HL-60 (cell line): ENCODE data around the gene HOXA13.

Experiments
- DNase-seq, 2 experiments: peaks; one replicate each; pipeline ENCODE4 v3.0.0-alpha.2; 2010 to 2020; ENCODE audit warnings: low read depth in 1 of 2, low spot score in 1 of 2
- H3K27ac ChIP-seq: fragments of 250-450 bp; sonication (Bioruptor Pico); replicated peaks from 2 replicates; pipeline ENCODE4 v1.5.1; 2020; ENCODE audit warnings: mild to moderate bottlenecking, moderate library complexity
- H3K27me3 ChIP-seq: fragments of 250-450 bp; sonication (Bioruptor Pico); 2 replicates; pipeline ENCODE4 v1.5.1; 2021; ENCODE audit warnings: mild to moderate bottlenecking, moderate library complexity; ENCODE audit not compliant: insufficient read depth, poor library complexity, severe bottlenecking
- H3K4me3 ChIP-seq: replicated peaks from 2 replicates; pipeline ENCODE4 v1.5.1; 2011; ENCODE audit warnings: mild to moderate bottlenecking, control low read depth, low read length; ENCODE audit not compliant: insufficient read depth
- CTCF ChIP-seq: IDR thresholded peaks from one replicate; pipeline ENCODE4 v1.5.1; 2011; ENCODE audit warnings: low read length, control low read depth, inconsistent platforms; ENCODE audit not compliant: insufficient read depth
- GABPA ChIP-seq: IDR thresholded peaks from 2 replicates; pipeline ENCODE4 v1.6.1; 2012; ENCODE audit warnings: low read depth
- POLR2AphosphoS5 ChIP-seq: IDR thresholded peaks from 2 replicates; pipeline ENCODE4 v1.6.1; 2012; ENCODE audit warnings: low read depth
- REST ChIP-seq: IDR thresholded peaks from 2 replicates; pipeline ENCODE4 v1.6.1; 2012; ENCODE audit warnings: low read depth; ENCODE audit not compliant: insufficient replicate concordance
- SPI1 ChIP-seq: IDR thresholded peaks from 2 replicates; pipeline ENCODE4 v1.6.1; 2012; ENCODE audit warnings: low read depth, mild to moderate bottlenecking, borderline replicate concordance

Gene HOXA13

GRCh38 chr7:27156916-27157701 is 42.8 kb downstream of the HOXA13 start:
- no peak overlapping the region; the same call in 1 of the 2 replicates for H3K4me3 ChIP-seq
- TF ChIP-seq GABPA (no peak), CTCF (no peak), REST (no peak), POLR2AphosphoS5 (no peak), SPI1 (no peak)
- no peak overlapping the region for H3K27ac ChIP-seq
- no peak for DNase-seq
- peaks cover 68% of the 10 kb centered on the region for H3K27me3 ChIP-seq

- Histone ChIP-seq H3K4me3 (peak within 1 kb of the TSS; percentile 47), H3K27me3 (peaks cover 74% of the 10 kb centered on the region), H3K27ac (no peak within 1 kb of the TSS)
- TF ChIP-seq CTCF (no peak), GABPA (no peak), REST (no peak), SPI1 (no peak), POLR2AphosphoS5 (no peak)
- DNase-seq, result peak in 1 of 2 experiments; percentile 25
Observed at GRCh38 chr7:27156508-27156898, 43.4 kb downstream of the HOXA13 start, which contains the start of gene HOXA7. HOXA7 (minus strand) TSS chr7:27156675; CDS start chr7:27156545, 130 bp downstream.

- Histone ChIP-seq H3K4me3 (peak overlapping the region; percentile 47), H3K27me3 (peaks cover 78% of the 10 kb centered on the region)
- TF ChIP-seq POLR2AphosphoS5 (no peak), REST (no peak), CTCF (no peak), GABPA (no peak), SPI1 (no peak)
Observed at GRCh38 chr7:27155816-27156507, 43.9 kb downstream of the HOXA13 start.

More at GRCh38 chr7:27155816-27156507, 43.9 kb downstream of the HOXA13 start:
- H3K27ac ChIP-seq, result no peak overlapping the region
- peak in 1 of 2 experiments; percentile 37 for DNase-seq
